Measurements from ENCODE around the gene HACE1.
A peak's percentile ranks its signal among the peaks of the same experiment; 100 is the strongest.

The HACE1 gene

GRCh38 chr6:104684911-104685415 lies 174.8 kb downstream of the HACE1 start:
- Histone ChIP-seq H3K4me3 (ENCODE audit: low read length, poor library complexity, severe bottlenecking) (no peak overlapping the region), H3K27me3 (ENCODE audit: insufficient read depth, low read length, poor library complexity, severe bottlenecking) (no peaks in the 10 kb centered on the region), H2AFZ (ENCODE audit: low read length) (no peak overlapping the region), H3K9me3 (ENCODE audit: insufficient read depth, low read depth, low read length) (no peaks in the 10 kb centered on the region; the same call in 1 of the 2 replicates), H3F3A (ENCODE audit: low read depth) (no peaks in the 10 kb centered on the region), H3K4me2 (ENCODE audit: low read depth, low read length, poor library complexity, severe bottlenecking) (no peak overlapping the region), H3K9me2 (replicated peaks; ENCODE audit: low read depth, low read length) (no peaks in the 10 kb centered on the region), H4K20me1 (ENCODE audit: insufficient read depth, low read length, poor library complexity, severe bottlenecking) (no peaks in the 10 kb centered on the region), H3K4me1 (ENCODE audit: insufficient read depth, low read length, poor library complexity, severe bottlenecking) (peaks cover 30% of the 10 kb centered on the region), H3K9ac (ENCODE audit: low read depth, low read length, poor library complexity, severe bottlenecking) (no peak overlapping the region), H3K36me3 (ENCODE audit: insufficient read depth, low read length) (no peaks in the 10 kb centered on the region), H3K79me2 (ENCODE audit: insufficient read depth, low read length) (no peaks in the 10 kb centered on the region)
- TF ChIP-seq CTCF (conservative IDR thresholded peaks at IDR 0.05; ENCODE audit: low read length): no peak
- TF ChIP-seq EZH2phosphoT487 (IDR thresholded peaks at IDR 0.05; ENCODE audit: borderline replicate concordance): no peak

GRCh38 chr6:104683809-104684208 lies 175.9 kb downstream of the HACE1 start:
- Histone ChIP-seq H2AFZ (ENCODE audit: low read length) (no peak overlapping the region), H3K9me3 (ENCODE audit: insufficient read depth, low read depth, low read length) (peaks cover 4% of the 10 kb centered on the region), H3K9ac (ENCODE audit: low read depth, low read length, poor library complexity, severe bottlenecking) (no peak overlapping the region), H3K27me3 (ENCODE audit: insufficient read depth, low read length, poor library complexity, severe bottlenecking) (no peaks in the 10 kb centered on the region), H3K79me2 (ENCODE audit: insufficient read depth, low read length) (no peaks in the 10 kb centered on the region), H3K4me3 (ENCODE audit: low read length, poor library complexity, severe bottlenecking) (no peak overlapping the region), H3K4me1 (ENCODE audit: insufficient read depth, low read length, poor library complexity, severe bottlenecking) (peaks cover 24% of the 10 kb centered on the region), H3F3A (ENCODE audit: low read depth) (no peaks in the 10 kb centered on the region), H3K9me2 (replicated peaks; ENCODE audit: low read depth, low read length) (no peaks in the 10 kb centered on the region), H3K36me3 (ENCODE audit: insufficient read depth, low read length) (no peaks in the 10 kb centered on the region), H3K4me2 (ENCODE audit: low read depth, low read length, poor library complexity, severe bottlenecking) (no peak overlapping the region), H4K20me1 (ENCODE audit: insufficient read depth, low read length, poor library complexity, severe bottlenecking) (no peaks in the 10 kb centered on the region)
- no peak for TF ChIP-seq EZH2phosphoT487 (IDR thresholded peaks at IDR 0.05; ENCODE audit: borderline replicate concordance)
- no peak for TF ChIP-seq CTCF (conservative IDR thresholded peaks at IDR 0.05; ENCODE audit: low read length)

- Histone ChIP-seq H3K4me3 (ENCODE audit: low read length, poor library complexity, severe bottlenecking) (no peak overlapping the region), H3K9me3 (ENCODE audit: insufficient read depth, low read depth, low read length) (peaks cover 7% of the 10 kb centered on the region), H3K9ac (ENCODE audit: low read depth, low read length, poor library complexity, severe bottlenecking) (no peak overlapping the region), H3F3A (ENCODE audit: low read depth) (no peaks in the 10 kb centered on the region), H2AFZ (ENCODE audit: low read length) (no peak overlapping the region), H4K20me1 (ENCODE audit: insufficient read depth, low read length, poor library complexity, severe bottlenecking) (no peaks in the 10 kb centered on the region), H3K79me2 (ENCODE audit: insufficient read depth, low read length) (no peaks in the 10 kb centered on the region), H3K4me2 (ENCODE audit: low read depth, low read length, poor library complexity, severe bottlenecking) (no peak overlapping the region), H3K4me1 (ENCODE audit: insufficient read depth, low read length, poor library complexity, severe bottlenecking) (peaks cover 24% of the 10 kb centered on the region), H3K36me3 (ENCODE audit: insufficient read depth, low read length) (no peaks in the 10 kb centered on the region), H3K9me2 (replicated peaks; ENCODE audit: low read depth, low read length) (no peaks in the 10 kb centered on the region), H3K27me3 (ENCODE audit: insufficient read depth, low read length, poor library complexity, severe bottlenecking) (no peaks in the 10 kb centered on the region)
- TF ChIP-seq EZH2phosphoT487 (IDR thresholded peaks at IDR 0.05; ENCODE audit: borderline replicate concordance) (no peak), CTCF (conservative IDR thresholded peaks at IDR 0.05; ENCODE audit: low read length) (peak; percentile 99)
Measured at GRCh38 chr6:104682722-104683643, 176.7 kb downstream of the HACE1 start.

All from Loucy (cell line).